Epithelial cell of esophagus (primary cell): ENCODE measurements around the gene GPR15.

Experiments
- DNase-seq: peaks from one replicate; pipeline ENCODE4 v3.0.0; 2010; ENCODE audit warnings: low read depth
- H3K4me3 ChIP-seq: 2 replicates; pipeline ENCODE4 v1.5.1; 2011; ENCODE audit warnings: mild to moderate bottlenecking, low read length, control low read depth
- CTCF ChIP-seq: IDR thresholded peaks from 2 replicates; pipeline ENCODE4 v1.5.1; 2011; ENCODE audit warnings: low read depth, mild to moderate bottlenecking, low read length, control low read depth, inconsistent platforms; ENCODE audit not compliant: insufficient read depth; ENCODE audit errors: missing control alignments

The GPR15 gene

DNA sequence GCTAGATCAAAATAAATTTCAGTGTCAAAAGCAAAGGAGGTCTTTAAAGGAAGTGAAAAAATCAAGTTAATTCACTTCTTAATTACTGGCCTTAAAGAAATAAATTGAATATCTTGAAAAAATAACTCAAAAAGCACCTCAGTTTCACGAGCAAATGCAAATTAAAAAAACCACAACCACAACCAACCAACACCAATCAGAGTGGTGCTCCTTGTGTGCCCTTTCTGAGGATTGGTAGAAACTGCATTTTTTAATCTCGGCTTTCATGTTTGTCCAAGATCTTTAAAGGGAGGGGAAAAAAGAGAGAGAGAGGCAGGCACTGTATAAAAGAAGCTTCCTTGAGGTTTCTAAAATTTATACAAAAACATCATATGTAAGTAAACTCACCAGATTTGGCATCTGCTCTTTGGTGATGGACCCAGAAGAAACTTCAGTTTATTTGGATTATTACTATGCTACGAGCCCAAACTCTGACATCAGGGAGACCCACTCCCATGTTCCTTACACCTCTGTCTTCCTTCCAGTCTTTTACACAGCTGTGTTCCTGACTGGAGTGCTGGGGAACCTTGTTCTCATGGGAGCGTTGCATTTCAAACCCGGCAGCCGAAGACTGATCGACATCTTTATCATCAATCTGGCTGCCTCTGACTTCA is at the start of gene GPR15:
GPR15 (plus strand) TSS at position 357 of the 653 bp plus-strand sequence; CDS start at position 413, 56 bp downstream.
- no peak for DNase-seq
- no peak within 1 kb of the TSS for H3K4me3 ChIP-seq
- TF ChIP-seq CTCF, result no peak

- TF ChIP-seq CTCF, result no peak
- H3K4me3 ChIP-seq, result no peak overlapping the region
- peak; percentile 90 for DNase-seq
Observed at GRCh38 chr3:98482717-98483482, 48.9 kb upstream of the GPR15 start.

GRCh38 chr3:98483626-98484025 is 48.2 kb upstream of the GPR15 start:
- TF ChIP-seq CTCF, result no peak
- DNase-seq, result peak; percentile 16
- no peak overlapping the region for H3K4me3 ChIP-seq

DNA sequence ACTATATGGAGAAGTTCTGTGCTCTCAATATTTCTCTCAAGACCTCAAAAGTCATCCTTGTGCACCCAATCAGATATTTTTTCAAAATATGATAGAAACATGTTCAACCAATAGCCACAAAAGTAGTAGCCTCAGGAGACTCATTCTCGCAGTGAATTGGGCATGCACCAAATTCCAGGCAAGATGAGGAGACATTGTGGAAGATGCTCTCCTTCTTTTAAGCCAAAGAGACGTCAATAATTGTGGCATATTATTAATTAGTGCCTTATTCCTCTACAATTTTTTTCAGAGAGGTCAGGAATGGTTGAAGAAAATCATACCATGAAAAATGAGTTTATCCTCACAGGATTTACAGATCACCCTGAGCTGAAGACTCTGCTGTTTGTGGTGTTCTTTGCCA is 34.4 kb upstream of the GPR15 start, which contains the start of gene OR5K2:
OR5K2 (plus strand) TSS at position 301 of the 400 bp plus-strand sequence; CDS start at position 301, 0 bp downstream.
- H3K4me3 ChIP-seq, result no peak within 1 kb of the TSS
- TF ChIP-seq CTCF, result no peak
- no peak for DNase-seq

- H3K4me3 ChIP-seq, result no peak overlapping the region
- TF ChIP-seq CTCF, result no peak
- DNase-seq, result peak; percentile 42
Observed at GRCh38 chr3:98500019-98500418, 31.8 kb upstream of the GPR15 start.

DNA sequence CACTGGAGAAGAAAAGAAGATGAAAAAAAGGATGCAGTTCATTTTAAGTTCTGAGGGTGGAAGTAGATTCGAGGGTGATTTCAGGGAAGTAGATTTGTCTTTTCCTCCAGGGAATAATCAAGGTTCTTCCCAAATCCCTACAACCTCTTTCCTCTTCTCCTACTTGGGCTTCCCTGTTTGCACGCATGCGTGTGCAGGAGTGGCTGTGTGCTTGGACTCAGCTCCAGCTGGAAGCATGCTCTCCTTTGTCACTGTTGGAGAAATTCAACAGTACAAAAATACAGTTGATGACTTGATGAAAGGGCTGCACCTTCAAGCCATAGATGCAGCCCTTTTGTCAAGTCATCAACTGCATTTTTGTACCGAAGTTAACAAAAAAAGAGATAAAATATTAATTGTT is 30.5 kb upstream of the GPR15 start:
- TF ChIP-seq CTCF, result no peak
- no peak for DNase-seq
- H3K4me3 ChIP-seq, result no peak overlapping the region
